Prostate gland (tissue), 2 donors: ENCODE data around the gene ABCB11. TPM values are rescaled to one million over a fixed set of nuclear protein-coding genes. Genes with fewer than 3 reads are reported as not detected.

Source experiments
- DNase-seq: peaks from one replicate; pipeline ENCODE4 v3.0.0-alpha.2; 2019; ENCODE audit warnings: low spot score
- H3K27ac ChIP-seq, 2 donors: fragments of 200-600 bp; sonication (generic); 2 replicates each; pipeline ENCODE4 v1.5.1; 2017 to 2019
- H3K27me3 ChIP-seq: fragments of 200-600 bp; sonication (generic); replicated peaks from 2 replicates; pipeline ENCODE4 v1.5.1; 2019; ENCODE audit not compliant: insufficient read depth
- H3K36me3 ChIP-seq, 2 donors: fragments of 200-600 bp; sonication (generic); 1 replicate in 1 of 2; 2 replicates in 1 of 2; pipeline versions ENCODE4 v1.5.1 to v1.8.1; 2017 to 2019
- H3K4me1 ChIP-seq: fragments of 200-600 bp; sonication (generic); replicated peaks from 2 replicates; pipeline ENCODE4 v1.5.1; 2019
- H3K4me3 ChIP-seq, 2 donors: fragments of 200-600 bp; sonication (generic); 2 replicates each; pipeline ENCODE4 v1.5.1; 2017 to 2019
- H3K9me3 ChIP-seq: fragments of 200-600 bp; sonication (generic); 2 replicates; pipeline ENCODE4 v1.5.1; 2017
- POLR2A ChIP-seq: fragments of 450-650 bp; IDR thresholded peaks from one replicate; pipeline ENCODE4 v1.6.1; 2016; ENCODE audit warnings: antibody characterized with exemption, mild to moderate bottlenecking
- POLR2AphosphoS5 ChIP-seq: sonication (generic); formaldehyde crosslinking; IDR thresholded peaks from one replicate; pipeline ENCODE4 v1.6.1; 2017; ENCODE audit warnings: antibody characterized with exemption
- WGBS: methylation state at CpG from one replicate; pipeline ENCODE4 v1.1.5; 2018; 5-methylcytosine and 5-hydroxymethylcytosine counted together
- intact Hi-C: fragments of 100-400 bp; cut with DNase I; formaldehyde crosslinking; loops from one replicate; pipeline ENCODE4 v1.14.2; 2022
- total RNA-seq, 2 donors: library from RNA; depleted of rRNA; stranded (reverse); fragments of >200 nt; gene quantifications; one replicate each; pipeline ENCODE4 v1.1.0, GENCODE V29; 2016
- TF ChIP-seq, protein P1 (sequence below), 4 experiments: fragments of 200-600 bp in 2 of 4; fragments of 450-650 bp in 2 of 4; sonication (generic) in 2 of 4; IDR thresholded peaks; 1 replicate in 3 of 4; 2 replicates in 1 of 4; pipeline ENCODE4 v1.5.1; 2016 to 2019; ENCODE audit warnings: antibody characterized with exemption in 4 of 4, mild to moderate bottlenecking in 2 of 4, moderate library complexity in 2 of 4

Gene ABCB11
- total RNA-seq, 2 donors from 2014 or later, result 1.2 TPM; not detected in 1

GRCh38 chr2:169034984-169035544 lies 3.9 kb upstream of the ABCB11 start:
- Histone ChIP-seq H3K27ac (no peak overlapping the region), H3K4me3 (no peak overlapping the region), H3K36me3 (no peaks in the 10 kb centered on the region), H3K4me1 (no peaks in the 10 kb centered on the region), H3K9me3 (no peaks in the 10 kb centered on the region), H3K27me3 (no peaks in the 10 kb centered on the region)
- intact Hi-C loops, result no loop called here
- TF ChIP-seq POLR2A (no peak), POLR2AphosphoS5 (no peak)
- TF ChIP-seq, protein P1, sequence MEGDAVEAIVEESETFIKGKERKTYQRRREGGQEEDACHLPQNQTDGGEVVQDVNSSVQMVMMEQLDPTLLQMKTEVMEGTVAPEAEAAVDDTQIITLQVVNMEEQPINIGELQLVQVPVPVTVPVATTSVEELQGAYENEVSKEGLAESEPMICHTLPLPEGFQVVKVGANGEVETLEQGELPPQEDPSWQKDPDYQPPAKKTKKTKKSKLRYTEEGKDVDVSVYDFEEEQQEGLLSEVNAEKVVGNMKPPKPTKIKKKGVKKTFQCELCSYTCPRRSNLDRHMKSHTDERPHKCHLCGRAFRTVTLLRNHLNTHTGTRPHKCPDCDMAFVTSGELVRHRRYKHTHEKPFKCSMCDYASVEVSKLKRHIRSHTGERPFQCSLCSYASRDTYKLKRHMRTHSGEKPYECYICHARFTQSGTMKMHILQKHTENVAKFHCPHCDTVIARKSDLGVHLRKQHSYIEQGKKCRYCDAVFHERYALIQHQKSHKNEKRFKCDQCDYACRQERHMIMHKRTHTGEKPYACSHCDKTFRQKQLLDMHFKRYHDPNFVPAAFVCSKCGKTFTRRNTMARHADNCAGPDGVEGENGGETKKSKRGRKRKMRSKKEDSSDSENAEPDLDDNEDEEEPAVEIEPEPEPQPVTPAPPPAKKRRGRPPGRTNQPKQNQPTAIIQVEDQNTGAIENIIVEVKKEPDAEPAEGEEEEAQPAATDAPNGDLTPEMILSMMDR (IDR thresholded peaks at IDR 0.05), result no peak
- no peak for DNase-seq

DNA sequence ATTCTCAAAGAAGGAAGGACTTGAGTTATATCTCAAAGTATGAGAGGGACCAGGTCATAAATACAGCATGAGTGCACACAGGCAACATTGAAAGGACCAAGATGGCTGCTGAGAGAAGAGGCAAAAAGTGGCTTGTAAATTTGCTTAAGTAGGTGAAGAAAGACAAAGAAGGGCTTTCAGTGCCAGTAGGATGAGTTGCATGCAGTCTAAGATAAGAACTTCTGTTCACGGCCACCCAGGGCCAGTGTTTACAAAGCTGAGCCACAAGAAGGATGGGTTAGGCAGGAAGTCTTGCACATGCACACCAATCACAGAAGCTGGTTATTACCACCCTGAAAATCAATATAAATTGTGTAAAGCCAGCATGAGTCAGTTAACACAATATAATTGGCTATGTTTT lies 3.1 kb upstream of the ABCB11 start:
- H3K4me1 ChIP-seq, result no peaks in the 10 kb centered on the region
- no peaks in the 10 kb centered on the region for H3K9me3 ChIP-seq
- 57% methylated on average over 1 of the region's 1 CpG for WGBS
- DNase-seq, result no peak
- H3K27ac ChIP-seq, result no peak overlapping the region
- no peak overlapping the region for H3K4me3 ChIP-seq
- H3K27me3 ChIP-seq, result no peaks in the 10 kb centered on the region
- no peaks in the 10 kb centered on the region for H3K36me3 ChIP-seq
- TF ChIP-seq POLR2AphosphoS5, result no peak
- no peak for TF ChIP-seq POLR2A
- TF ChIP-seq, protein P1 (IDR thresholded peaks at IDR 0.05), result no peak
- intact Hi-C loops, result no loop called here

DNA sequence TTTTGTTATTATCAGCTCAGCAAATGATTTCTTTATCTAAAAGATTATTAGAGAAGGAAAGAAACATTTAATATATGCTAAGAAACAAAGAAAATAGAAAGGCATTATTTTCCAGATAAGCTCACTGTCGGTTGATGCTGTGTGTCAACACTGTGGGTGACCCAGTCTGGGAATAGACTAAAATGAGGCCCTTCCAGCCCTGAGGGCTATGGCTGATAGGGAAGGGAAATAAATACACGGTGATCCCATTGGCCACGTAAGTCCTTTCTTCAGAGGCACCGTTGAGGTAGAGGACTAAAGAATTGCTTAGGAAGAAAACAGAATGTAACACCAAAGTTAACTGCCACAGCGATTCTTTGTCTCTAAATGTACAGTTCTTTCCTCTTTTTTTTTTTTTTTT lies 1.8 kb downstream of the ABCB11 start:
- 87% methylated on average over 5 of the region's 5 CpGs for WGBS
- Histone ChIP-seq H3K4me3 (no peak overlapping the region), H3K27ac (no peak overlapping the region), H3K4me1 (no peaks in the 10 kb centered on the region), H3K9me3 (no peaks in the 10 kb centered on the region), H3K27me3 (no peaks in the 10 kb centered on the region), H3K36me3 (no peaks in the 10 kb centered on the region)
- no peak for DNase-seq
- intact Hi-C loops, result no loop called here
- TF ChIP-seq POLR2A, result no peak
- TF ChIP-seq, protein P1 (IDR thresholded peaks at IDR 0.05), result no peak
- TF ChIP-seq POLR2AphosphoS5, result no peak

DNA sequence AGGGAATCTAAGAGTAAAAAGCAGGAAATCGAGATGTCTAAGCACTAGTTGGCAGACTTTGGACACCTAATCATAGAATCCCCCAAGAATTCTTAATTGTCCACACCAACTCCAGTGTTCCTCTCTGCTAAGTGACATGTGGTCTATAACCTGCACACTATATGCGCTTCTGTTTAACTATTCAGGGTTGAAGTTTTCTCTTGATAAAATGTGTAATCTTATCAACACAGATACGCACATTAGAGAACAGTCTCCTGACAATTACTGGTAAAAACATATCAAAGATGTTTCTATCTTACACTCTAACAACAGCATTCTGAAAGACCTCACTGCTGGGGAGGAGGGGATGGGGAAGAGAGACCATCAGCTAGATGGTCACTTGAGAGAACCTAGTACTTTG lies 3.9 kb downstream of the ABCB11 start:
- H3K4me3 ChIP-seq, result no peak overlapping the region
- intact Hi-C loops, result no loop called here
- H3K4me1 ChIP-seq, result no peaks in the 10 kb centered on the region
- H3K9me3 ChIP-seq, result no peaks in the 10 kb centered on the region
- no peak overlapping the region for H3K27ac ChIP-seq
- 89% methylated on average over 3 of the region's 3 CpGs for WGBS
- H3K36me3 ChIP-seq, result no peaks in the 10 kb centered on the region
- no peak for DNase-seq
- H3K27me3 ChIP-seq, result no peaks in the 10 kb centered on the region
- TF ChIP-seq POLR2A, result no peak

- no peak for TF ChIP-seq POLR2A
- no peak for DNase-seq
- Histone ChIP-seq H3K9me3 (no peaks in the 10 kb centered on the region), H3K36me3 (no peaks in the 10 kb centered on the region), H3K4me3 (no peak overlapping the region), H3K4me1 (no peaks in the 10 kb centered on the region), H3K27me3 (no peaks in the 10 kb centered on the region), H3K27ac (no peak overlapping the region)
- WGBS, result 52% methylated on average over 1 of the region's 1 CpG
- intact Hi-C loops, result no loop called here
Measured at GRCh38 chr2:169026056-169026455, 5.1 kb downstream of the ABCB11 start.

- Histone ChIP-seq H3K4me3 (no peak overlapping the region), H3K4me1 (no peaks in the 10 kb centered on the region), H3K36me3 (no peaks in the 10 kb centered on the region), H3K27ac (no peak overlapping the region), H3K9me3 (no peaks in the 10 kb centered on the region), H3K27me3 (no peaks in the 10 kb centered on the region)
- intact Hi-C loops, result no loop called here
- DNase-seq, result no peak
- no peak for TF ChIP-seq POLR2A
- TF ChIP-seq, protein P1 (IDR thresholded peaks at IDR 0.05), result no peak
- no peak for TF ChIP-seq POLR2AphosphoS5
- WGBS, result 59% methylated on average over 3 of the region's 3 CpGs
Measured at GRCh38 chr2:169023161-169023560, 8.0 kb downstream of the ABCB11 start.
